ENCODE measurements around the gene TBC1D9B.
"Not testable (repeated sequence)": the region's sequence is repeated elsewhere in the genome, so short reads cannot be mapped to it uniquely, and the experiment has no call there.

Gene TBC1D9B

GRCh38 chr5:179872055-179872827, 35.5 kb downstream of the TBC1D9B start:
- no peak overlapping the region for H3K4me3 ChIP-seq (ENCODE audit: low read depth, low read length)
- TF ChIP-seq, protein P1, sequence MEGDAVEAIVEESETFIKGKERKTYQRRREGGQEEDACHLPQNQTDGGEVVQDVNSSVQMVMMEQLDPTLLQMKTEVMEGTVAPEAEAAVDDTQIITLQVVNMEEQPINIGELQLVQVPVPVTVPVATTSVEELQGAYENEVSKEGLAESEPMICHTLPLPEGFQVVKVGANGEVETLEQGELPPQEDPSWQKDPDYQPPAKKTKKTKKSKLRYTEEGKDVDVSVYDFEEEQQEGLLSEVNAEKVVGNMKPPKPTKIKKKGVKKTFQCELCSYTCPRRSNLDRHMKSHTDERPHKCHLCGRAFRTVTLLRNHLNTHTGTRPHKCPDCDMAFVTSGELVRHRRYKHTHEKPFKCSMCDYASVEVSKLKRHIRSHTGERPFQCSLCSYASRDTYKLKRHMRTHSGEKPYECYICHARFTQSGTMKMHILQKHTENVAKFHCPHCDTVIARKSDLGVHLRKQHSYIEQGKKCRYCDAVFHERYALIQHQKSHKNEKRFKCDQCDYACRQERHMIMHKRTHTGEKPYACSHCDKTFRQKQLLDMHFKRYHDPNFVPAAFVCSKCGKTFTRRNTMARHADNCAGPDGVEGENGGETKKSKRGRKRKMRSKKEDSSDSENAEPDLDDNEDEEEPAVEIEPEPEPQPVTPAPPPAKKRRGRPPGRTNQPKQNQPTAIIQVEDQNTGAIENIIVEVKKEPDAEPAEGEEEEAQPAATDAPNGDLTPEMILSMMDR (IDR thresholded peaks at IDR 0.05; ENCODE audit: low read depth, low read length, missing control alignments), result no peak
- DNase-seq (ENCODE audit: low read depth), result no peak
- in situ Hi-C loops (cut with HindIII; ENCODE audit: low sequenced_read_pairs), result no loop called here

- DNase-seq (ENCODE audit: low read depth); H3K4me3 ChIP-seq (ENCODE audit: low read depth, low read length); in situ Hi-C loops (cut with HindIII; ENCODE audit: low sequenced_read_pairs): not testable (repeated sequence)
Measured at GRCh38 chr5:179871533-179871932, 36.2 kb downstream of the TBC1D9B start.

GRCh38 chr5:179870952-179871351, 36.7 kb downstream of the TBC1D9B start:
- DNase-seq (ENCODE audit: low read depth), result no peak
- in situ Hi-C loops (cut with HindIII; ENCODE audit: low sequenced_read_pairs), result no loop called here
- TF ChIP-seq, protein P1 (IDR thresholded peaks at IDR 0.05; ENCODE audit: low read depth, low read length, missing control alignments), result no peak
- H3K4me3 ChIP-seq (ENCODE audit: low read depth, low read length), result no peak overlapping the region

DNA sequence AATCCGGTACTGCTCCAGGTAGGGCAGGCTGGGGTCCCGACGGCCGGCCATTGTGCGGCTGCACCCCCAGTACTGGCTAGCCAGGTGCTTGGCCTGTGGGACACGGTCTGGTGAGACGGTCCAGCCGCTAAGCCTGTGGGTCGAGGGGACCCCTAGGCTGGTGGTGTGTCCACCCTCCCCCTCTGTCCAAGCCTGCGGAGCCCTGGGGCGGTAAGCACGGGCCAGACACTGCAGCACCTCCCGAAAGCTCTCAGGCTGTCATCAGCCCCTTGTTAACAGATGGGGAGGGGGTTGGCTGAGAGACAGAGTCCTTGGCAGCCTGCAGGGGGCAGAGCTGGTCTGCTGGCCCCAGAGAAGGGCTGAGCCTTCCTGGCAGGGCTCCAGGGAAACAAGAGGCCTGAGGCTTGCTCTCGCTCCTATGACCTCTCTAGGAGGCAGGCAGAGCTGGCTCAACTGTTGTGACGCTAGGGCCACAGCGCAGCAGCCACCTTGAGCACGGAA, 37.2 kb downstream of the TBC1D9B start:
- no peak for DNase-seq (ENCODE audit: low read depth)
- in situ Hi-C loops (cut with HindIII; ENCODE audit: low sequenced_read_pairs), result no loop called here
- H3K4me3 ChIP-seq (ENCODE audit: low read depth, low read length), result no peak overlapping the region
- TF ChIP-seq, protein P1 (IDR thresholded peaks at IDR 0.05; ENCODE audit: low read depth, low read length, missing control alignments), result no peak

- H3K4me3 ChIP-seq (ENCODE audit: low read depth, low read length), result no peak overlapping the region
- TF ChIP-seq, protein P1 (IDR thresholded peaks at IDR 0.05; ENCODE audit: low read depth, low read length, missing control alignments), result no peak
- in situ Hi-C loops (cut with HindIII; ENCODE audit: low sequenced_read_pairs), result no loop called here
- no peak for DNase-seq (ENCODE audit: low read depth)
Measured at GRCh38 chr5:179869641-179870402, 37.9 kb downstream of the TBC1D9B start.

DNA sequence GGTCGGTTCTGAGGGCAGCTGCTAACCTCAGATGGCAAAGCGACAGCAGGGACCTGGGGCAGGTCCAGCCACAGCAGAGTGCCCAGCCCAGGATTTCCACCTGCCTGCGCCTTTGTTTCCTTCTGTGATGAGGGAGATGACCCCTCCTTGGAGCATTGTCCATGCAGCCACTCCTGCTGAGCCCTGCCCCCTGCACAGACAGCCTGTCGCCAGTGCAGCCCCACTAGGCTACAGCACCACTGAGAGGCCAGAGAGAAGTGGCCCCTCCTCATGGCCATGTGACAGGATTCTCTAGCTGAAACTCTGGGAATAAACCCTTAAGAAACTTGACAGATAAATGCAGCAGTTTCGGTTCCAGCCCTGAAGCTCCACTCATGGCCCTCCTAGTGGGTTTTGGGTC, 38.6 kb downstream of the TBC1D9B start:
- TF ChIP-seq, protein P1 (IDR thresholded peaks at IDR 0.05; ENCODE audit: low read depth, low read length, missing control alignments), result no peak
- H3K4me3 ChIP-seq (ENCODE audit: low read depth, low read length), result no peak overlapping the region
- in situ Hi-C loops (cut with HindIII; ENCODE audit: low sequenced_read_pairs), result no loop called here
- no peak for DNase-seq (ENCODE audit: low read depth)

GRCh38 chr5:179868541-179868940, 39.2 kb downstream of the TBC1D9B start:
- TF ChIP-seq, protein P1 (IDR thresholded peaks at IDR 0.05; ENCODE audit: low read depth, low read length, missing control alignments), result no peak
- no peak overlapping the region for H3K4me3 ChIP-seq (ENCODE audit: low read depth, low read length)
- in situ Hi-C loops (cut with HindIII; ENCODE audit: low sequenced_read_pairs), result no loop called here
- no peak for DNase-seq (ENCODE audit: low read depth)

Measured in astrocyte of the cerebellum (primary cell).